T-helper 17 cell (primary cell): ENCODE results near the gene LDB3. TPM values are rescaled to one million over a fixed set of nuclear protein-coding genes. Genes with fewer than 3 reads are reported as not detected.

Source experiments
- ATAC-seq: fragments of 150-1000 bp; cut with Tn5 transposase; 2 replicates; pipeline ENCODE4 v1.10.0; 2021; ENCODE audit warnings: mild to moderate bottlenecking, moderate library complexity
- DNase-seq, 3 donors: peaks; one replicate each; pipeline versions ENCODE4 v3.0.0 to v3.0.0-alpha.2; 2020 to 2021
- H3K9me3 ChIP-seq: one replicate; pipeline ENCODE4 v1.7.0; 2013; ENCODE audit warnings: low read length, mild to moderate bottlenecking; ENCODE audit not compliant: control insufficient read depth, poor library complexity, severe bottlenecking
- H3K27ac Mint-ChIP-seq: one replicate; pipeline ENCODE4 v1.8.0; 2022; ENCODE audit warnings: mild to moderate bottlenecking, moderate library complexity, mixed read lengths
- H3K27me3 Mint-ChIP-seq: one replicate; pipeline ENCODE4 v1.8.0; 2022; ENCODE audit warnings: mixed read lengths
- H3K36me3 Mint-ChIP-seq: one replicate; pipeline ENCODE4 v1.8.0; 2022; ENCODE audit warnings: low read depth, mixed read lengths
- H3K4me1 Mint-ChIP-seq: one replicate; pipeline ENCODE4 v1.8.0; 2022; ENCODE audit warnings: mild to moderate bottlenecking, mixed read lengths
- H3K4me3 Mint-ChIP-seq: one replicate; pipeline ENCODE4 v1.8.0; 2022; ENCODE audit warnings: mild to moderate bottlenecking, moderate library complexity, mixed read lengths
- total RNA-seq, 4 donors: library from RNA in 2 of 4; stranded (reverse) in 2 of 4; gene quantifications; one replicate each; pipeline ENCODE4 v1.2.3 and lab custom pipeline; 2022 to 2026

Gene LDB3
- total RNA-seq, 2 donors from 2014 or later = not detected

GRCh38 chr10:86712317-86712707 lies 44.0 kb downstream of the LDB3 start:
- Mint-ChIP-seq H3K4me3 (peak overlapping the region; percentile 83), H3K27me3 (no peaks in the 10 kb centered on the region), H3K36me3 (no peaks in the 10 kb centered on the region), H3K27ac (peak overlapping the region; percentile 88), H3K4me1 (peaks cover 4% of the 10 kb centered on the region)
- ATAC-seq (no peak), DNase-seq (no peak)
- H3K9me3 ChIP-seq = no peaks in the 10 kb centered on the region

- no peaks in the 10 kb centered on the region for H3K9me3 ChIP-seq
- Mint-ChIP-seq H3K4me1 (peaks cover 2% of the 10 kb centered on the region), H3K4me3 (no peak overlapping the region), H3K27ac (no peak overlapping the region), H3K27me3 (peaks cover 8% of the 10 kb centered on the region), H3K36me3 (no peaks in the 10 kb centered on the region)
- ATAC-seq (no peak), DNase-seq (no peak)
Measured at GRCh38 chr10:86715156-86715795, 47.0 kb downstream of the LDB3 start.

GRCh38 chr10:86715836-86716235 lies 47.5 kb downstream of the LDB3 start:
- DNase-seq (no peak), ATAC-seq (no peak)
- Mint-ChIP-seq H3K4me3 (no peak overlapping the region), H3K27me3 (peaks cover 14% of the 10 kb centered on the region), H3K4me1 (peaks cover 2% of the 10 kb centered on the region), H3K27ac (no peak overlapping the region), H3K36me3 (no peaks in the 10 kb centered on the region)
- no peaks in the 10 kb centered on the region for H3K9me3 ChIP-seq

GRCh38 chr10:86716466-86716865 lies 48.2 kb downstream of the LDB3 start:
- no peak overlapping the region for H3K4me3 Mint-ChIP-seq
- no peaks in the 10 kb centered on the region for H3K9me3 ChIP-seq
- H3K4me1 Mint-ChIP-seq = peaks cover 2% of the 10 kb centered on the region
- ATAC-seq (no peak), DNase-seq (no peak)
- H3K27me3 Mint-ChIP-seq = peaks cover 20% of the 10 kb centered on the region
- H3K27ac Mint-ChIP-seq = no peak overlapping the region
- H3K36me3 Mint-ChIP-seq = no peaks in the 10 kb centered on the region

- no peak overlapping the region for H3K27ac Mint-ChIP-seq
- no peaks in the 10 kb centered on the region for H3K9me3 ChIP-seq
- H3K4me1 Mint-ChIP-seq = peaks cover 4% of the 10 kb centered on the region
- DNase-seq = no peak
- peaks cover 2% of the 10 kb centered on the region for H3K36me3 Mint-ChIP-seq
- peaks cover 23% of the 10 kb centered on the region for H3K27me3 Mint-ChIP-seq
- no peak overlapping the region for H3K4me3 Mint-ChIP-seq
- no peak for ATAC-seq
Measured at GRCh38 chr10:86718556-86718955, 50.2 kb downstream of the LDB3 start.

- Mint-ChIP-seq H3K36me3 (peaks cover 2% of the 10 kb centered on the region), H3K4me1 (peaks cover 5% of the 10 kb centered on the region), H3K27me3 (peaks cover 23% of the 10 kb centered on the region), H3K4me3 (no peak overlapping the region), H3K27ac (no peak overlapping the region)
- no peaks in the 10 kb centered on the region for H3K9me3 ChIP-seq
- ATAC-seq (no peak), DNase-seq (no peak)
Measured at GRCh38 chr10:86721232-86721631, 52.9 kb downstream of the LDB3 start.

GRCh38 chr10:86723009-86723408 lies 54.7 kb downstream of the LDB3 start:
- DNase-seq = no peak

GRCh38 chr10:86724445-86724844 lies 56.1 kb downstream of the LDB3 start:
- Mint-ChIP-seq H3K4me3 (no peak overlapping the region), H3K4me1 (peaks cover 5% of the 10 kb centered on the region), H3K27ac (no peak overlapping the region), H3K36me3 (peaks cover 2% of the 10 kb centered on the region), H3K27me3 (peaks cover 39% of the 10 kb centered on the region)
- ATAC-seq (no peak), DNase-seq (no peak)
- no peaks in the 10 kb centered on the region for H3K9me3 ChIP-seq

More at GRCh38 chr10:86723009-86723408, 54.7 kb downstream of the LDB3 start:
- Mint-ChIP-seq H3K27me3 (peaks cover 29% of the 10 kb centered on the region), H3K4me3 (no peak overlapping the region), H3K36me3 (peaks cover 2% of the 10 kb centered on the region), H3K27ac (no peak overlapping the region), H3K4me1 (peaks cover 5% of the 10 kb centered on the region)
- H3K9me3 ChIP-seq = no peaks in the 10 kb centered on the region
- ATAC-seq = no peak

- DNase-seq (no peak), ATAC-seq (no peak)
- Mint-ChIP-seq H3K4me3 (no peak overlapping the region), H3K4me1 (peaks cover 5% of the 10 kb centered on the region), H3K27me3 (peaks cover 30% of the 10 kb centered on the region), H3K36me3 (peaks cover 4% of the 10 kb centered on the region), H3K27ac (no peak overlapping the region)
- no peaks in the 10 kb centered on the region for H3K9me3 ChIP-seq
Measured at GRCh38 chr10:86725980-86726676, 57.8 kb downstream of the LDB3 start.

- no peak for ATAC-seq
- H3K9me3 ChIP-seq = no peaks in the 10 kb centered on the region
- peaks cover 4% of the 10 kb centered on the region for H3K36me3 Mint-ChIP-seq
- H3K4me3 Mint-ChIP-seq = no peak overlapping the region
- no peak overlapping the region for H3K27ac Mint-ChIP-seq
- peaks cover 5% of the 10 kb centered on the region for H3K4me1 Mint-ChIP-seq
- H3K27me3 Mint-ChIP-seq = peaks cover 25% of the 10 kb centered on the region
- no peak for DNase-seq
Measured at GRCh38 chr10:86726677-86726999, 58.3 kb downstream of the LDB3 start.

- Mint-ChIP-seq H3K4me3 (no peak overlapping the region), H3K36me3 (peaks cover 4% of the 10 kb centered on the region), H3K27ac (no peak overlapping the region), H3K27me3 (peaks cover 24% of the 10 kb centered on the region), H3K4me1 (peaks cover 5% of the 10 kb centered on the region)
- no peaks in the 10 kb centered on the region for H3K9me3 ChIP-seq
- DNase-seq (no peak), ATAC-seq (no peak)
Measured at GRCh38 chr10:86727470-86727869, 59.2 kb downstream of the LDB3 start.

GRCh38 chr10:86728056-86728455 lies 59.7 kb downstream of the LDB3 start:
- no peaks in the 10 kb centered on the region for H3K9me3 ChIP-seq
- no peak overlapping the region for H3K4me3 Mint-ChIP-seq
- H3K27me3 Mint-ChIP-seq = peaks cover 24% of the 10 kb centered on the region
- no peak for DNase-seq
- ATAC-seq = no peak
- no peak overlapping the region for H3K27ac Mint-ChIP-seq
- H3K36me3 Mint-ChIP-seq = peaks cover 6% of the 10 kb centered on the region
- H3K4me1 Mint-ChIP-seq = peaks cover 5% of the 10 kb centered on the region

GRCh38 chr10:86729677-86730076 lies 61.4 kb downstream of the LDB3 start:
- Mint-ChIP-seq H3K4me1 (peaks cover 3% of the 10 kb centered on the region), H3K27me3 (peaks cover 27% of the 10 kb centered on the region), H3K36me3 (peaks cover 4% of the 10 kb centered on the region), H3K4me3 (no peak overlapping the region), H3K27ac (no peak overlapping the region)
- ATAC-seq (no peak), DNase-seq (no peak)
- no peaks in the 10 kb centered on the region for H3K9me3 ChIP-seq

- Mint-ChIP-seq H3K4me3 (no peak overlapping the region), H3K27ac (no peak overlapping the region)
Measured at GRCh38 chr10:86730227-86730626, 61.9 kb downstream of the LDB3 start.

More at GRCh38 chr10:86730227-86730626, 61.9 kb downstream of the LDB3 start:
- no peak for ATAC-seq
- Mint-ChIP-seq H3K36me3 (peaks cover 4% of the 10 kb centered on the region), H3K4me1 (peaks cover 3% of the 10 kb centered on the region), H3K27me3 (peaks cover 28% of the 10 kb centered on the region)
- no peaks in the 10 kb centered on the region for H3K9me3 ChIP-seq
- DNase-seq = no peak
